Cardiac septum (tissue), 1 donor: ENCODE measurements around the gene PPY. TPM values are rescaled to one million over a fixed set of nuclear protein-coding genes. Genes with fewer than 3 reads are reported as not detected.

Source experiments
- total RNA-seq: library from RNA; stranded (reverse); fragmentation: NEBNext Ultra II Directional; extraction: Animal tissue kit (Norgen Biotek cat#: 25700); gene quantifications from one replicate; pipeline ENCODE4 v1.2.1, GENCODE V29; 2021
- donor health status: DM: no; HTN: no; CAD: no.

The PPY gene
- total RNA-seq, 1 donor from 2014 or later, result not detected

Other genes starting within 250 kb of the PPY start
- 0.24 TPM for gene SOST, start 183.7 kb downstream of the PPY start, total RNA-seq
- gene DUSP3, start 163.5 kb downstream of the PPY start, total RNA-seq, result 224 TPM
- gene CFAP97D1, start 162.0 kb downstream of the PPY start, total RNA-seq, result not detected
- 20.0 TPM for gene MPP3, start 109.3 kb downstream of the PPY start, total RNA-seq
- 13.7 TPM for gene CD300LG, start 95.3 kb downstream of the PPY start, total RNA-seq
- 13.8 TPM for gene MPP2, start 34.9 kb downstream of the PPY start, total RNA-seq
- not detected for gene PYY, start 11.5 kb upstream of the PPY start, total RNA-seq
- gene NAGS, start 62.1 kb upstream of the PPY start, total RNA-seq, result 0.51 TPM
- 12.4 TPM for gene TMEM101, start 72.5 kb upstream of the PPY start, total RNA-seq
- 39.2 TPM for gene LSM12, start 124.2 kb upstream of the PPY start, total RNA-seq
- 33.6 TPM for gene G6PC3, start 128.3 kb upstream of the PPY start, total RNA-seq
- gene HDAC5, start 181.2 kb upstream of the PPY start, total RNA-seq, result 75.5 TPM
- gene HROB, start 199.5 kb upstream of the PPY start, total RNA-seq, result 0.65 TPM
- 8.9 TPM for gene ASB16, start 228.2 kb upstream of the PPY start, total RNA-seq
- 20.5 TPM for gene TMUB2, start 244.5 kb upstream of the PPY start, total RNA-seq